ENCODE data around the gene METTL21C. TPM values are rescaled to one million over a fixed set of nuclear protein-coding genes. Genes with fewer than 3 reads are reported as not detected.

METTL21C gene
- polyA plus RNA-seq, 1 donor (not counting 4 experiments of a cell fraction or from before 2014, with no cell fraction given) = not detected

GRCh38 chr13:102700088-102701031, 5.5 kb upstream of the METTL21C start:
- H3K9ac ChIP-seq (ENCODE audit: control insufficient read depth, extremely low read depth, insufficient read depth, low read length) = no peak overlapping the region
- dilution Hi-C loops (cut with MboI; ENCODE audit: extremely low pct_ligation_motif_present, low sequenced_read_pairs) = no loop called here
- no peaks in the 10 kb centered on the region for H3K79me2 ChIP-seq (ENCODE audit: control insufficient read depth, insufficient read depth, low read length)
- H4K20me1 ChIP-seq (ENCODE audit: control insufficient read depth, extremely low read depth, insufficient read depth, low read length) = no peaks in the 10 kb centered on the region
- no peaks in the 10 kb centered on the region for H3K27me3 ChIP-seq (ENCODE audit: control insufficient read depth, extremely low read depth, insufficient read depth, low read length)
- H3K9me3 ChIP-seq (ENCODE audit: control insufficient read depth, low read depth, low read length) = no peaks in the 10 kb centered on the region
- TF ChIP-seq EZH2 (IDR thresholded peaks at IDR 0.05; ENCODE audit: low read length) = no peak
- TF ChIP-seq CTCF (optimal IDR thresholded peaks at IDR 0.05 in 1 of 3, IDR thresholded peaks at IDR 0.05 in 1 of 3, conservative IDR thresholded peaks at IDR 0.05 in 1 of 3; ENCODE audit: extremely low read depth in 1 of 3, insufficient read depth in 2 of 3, low read length in 3 of 3) = no peak
- no peak overlapping the region for H3K27ac ChIP-seq (ENCODE audit: control insufficient read depth, insufficient read depth, low read length)
- FAIRE-seq (no peak), DNase-seq (ENCODE audit: low read depth, low spot score) (no peak)
- H3K4me2 ChIP-seq (ENCODE audit: control insufficient read depth, extremely low read depth, insufficient read depth, low read depth, low read length) = no peak overlapping the region
- no peaks in the 10 kb centered on the region for H3K9me1 ChIP-seq (ENCODE audit: control insufficient read depth, extremely low read depth, insufficient read depth, low read length)
- peaks cover 16% of the 10 kb centered on the region for H3K4me1 ChIP-seq (ENCODE audit: control insufficient read depth, extremely low read depth, insufficient read depth, low read length)
- no peaks in the 10 kb centered on the region for H3K36me3 ChIP-seq (ENCODE audit: control insufficient read depth in 2 of 2, extremely low read depth in 1 of 2, insufficient read depth in 2 of 2, low read length in 2 of 2)
- H3K4me3 ChIP-seq (ENCODE audit: control insufficient read depth in 2 of 3, extremely low read depth in 1 of 3, insufficient read depth in 2 of 3, low read depth in 1 of 3, low read length in 3 of 3) = no peak overlapping the region
- no peak overlapping the region for H2AFZ ChIP-seq (ENCODE audit: control insufficient read depth, low read length)

- H3K4me3 ChIP-seq (ENCODE audit: control insufficient read depth in 2 of 3, extremely low read depth in 1 of 3, insufficient read depth in 2 of 3, low read depth in 1 of 3, low read length in 3 of 3) = no peak overlapping the region
- DNase-seq (ENCODE audit: low read depth, low spot score) (no peak), FAIRE-seq (no peak)
- no peaks in the 10 kb centered on the region for H3K9me1 ChIP-seq (ENCODE audit: control insufficient read depth, extremely low read depth, insufficient read depth, low read length)
- H3K4me2 ChIP-seq (ENCODE audit: control insufficient read depth, extremely low read depth, insufficient read depth, low read depth, low read length) = no peak overlapping the region
- H3K9me3 ChIP-seq (ENCODE audit: control insufficient read depth, low read depth, low read length) = no peaks in the 10 kb centered on the region
- no peaks in the 10 kb centered on the region for H3K79me2 ChIP-seq (ENCODE audit: control insufficient read depth, insufficient read depth, low read length)
- dilution Hi-C loops (cut with MboI; ENCODE audit: extremely low pct_ligation_motif_present, low sequenced_read_pairs) = no loop called here
- TF ChIP-seq EZH2 (IDR thresholded peaks at IDR 0.05; ENCODE audit: low read length) (no peak), CTCF (optimal IDR thresholded peaks at IDR 0.05 in 1 of 3, IDR thresholded peaks at IDR 0.05 in 1 of 3, conservative IDR thresholded peaks at IDR 0.05 in 1 of 3; ENCODE audit: extremely low read depth in 1 of 3, insufficient read depth in 2 of 3, low read length in 3 of 3) (no peak)
- no peak overlapping the region for H3K9ac ChIP-seq (ENCODE audit: control insufficient read depth, extremely low read depth, insufficient read depth, low read length)
- H3K4me1 ChIP-seq (ENCODE audit: control insufficient read depth, extremely low read depth, insufficient read depth, low read length) = peaks cover 8% of the 10 kb centered on the region
- peaks cover 6% of the 10 kb centered on the region for H3K27me3 ChIP-seq (ENCODE audit: control insufficient read depth, extremely low read depth, insufficient read depth, low read length)
- no peaks in the 10 kb centered on the region for H3K36me3 ChIP-seq (ENCODE audit: control insufficient read depth in 2 of 2, extremely low read depth in 1 of 2, insufficient read depth in 2 of 2, low read length in 2 of 2)
- no peaks in the 10 kb centered on the region for H4K20me1 ChIP-seq (ENCODE audit: control insufficient read depth, extremely low read depth, insufficient read depth, low read length)
- H2AFZ ChIP-seq (ENCODE audit: control insufficient read depth, low read length) = no peak overlapping the region
- no peak overlapping the region for H3K27ac ChIP-seq (ENCODE audit: control insufficient read depth, insufficient read depth, low read length)
Measured at GRCh38 chr13:102699504-102699903, 4.7 kb upstream of the METTL21C start.

All from keratinocyte (primary cell).